Nephron (organoid): ENCODE results near the gene ARID3A.

Experiments used
- H3K27ac Mint-ChIP-seq, 3 experiments: 2 replicates each; pipeline ENCODE4 v1.8.0; 2020; ENCODE audit warnings: mixed read lengths in 3 of 3, mild to moderate bottlenecking in 2 of 3, moderate library complexity in 1 of 3
- H3K27me3 Mint-ChIP-seq: 2 replicates; pipeline ENCODE4 v1.8.0; 2021; ENCODE audit warnings: low read depth, mild to moderate bottlenecking, moderate library complexity, mixed read lengths
- H3K36me3 Mint-ChIP-seq: 2 replicates; pipeline ENCODE4 v1.8.0; 2020; ENCODE audit warnings: low read depth, mixed read lengths
- H3K4me1 Mint-ChIP-seq: 2 replicates; pipeline ENCODE4 v1.8.0; 2020; ENCODE audit warnings: mixed read lengths
- H3K4me3 Mint-ChIP-seq, 3 experiments: 2 replicates each; pipeline ENCODE4 v1.8.0; 2020; ENCODE audit warnings: mild to moderate bottlenecking in 3 of 3, mixed read lengths in 3 of 3, moderate library complexity in 2 of 3
- H3K9me3 Mint-ChIP-seq: 2 replicates; pipeline ENCODE4 v1.8.0; 2020; ENCODE audit warnings: mixed read lengths
- CTCF ChIP-seq, 3 experiments: fragments of 200-600 bp; sonication (generic); IDR thresholded peaks; one replicate each; pipeline ENCODE4 v1.5.0; 2021; ENCODE audit warnings: antibody characterized with exemption in 3 of 3; ENCODE audit not compliant: unreplicated experiment in 3 of 3

Gene ARID3A

GRCh38 chr19:907183-907853 is 18.5 kb upstream of the ARID3A start:
- H3K4me3 Mint-ChIP-seq = no peak overlapping the region
- TF ChIP-seq CTCF (IDR thresholded peaks at IDR 0.05; ENCODE audit: unreplicated experiment in 3 of 3) = no peak
- peaks cover 3% of the 10 kb centered on the region for H3K36me3 Mint-ChIP-seq
- no peaks in the 10 kb centered on the region for H3K27me3 Mint-ChIP-seq
- H3K9me3 Mint-ChIP-seq = no peaks in the 10 kb centered on the region
- no peak overlapping the region for H3K27ac Mint-ChIP-seq
- H3K4me1 Mint-ChIP-seq = peaks cover 4% of the 10 kb centered on the region

GRCh38 chr19:911197-912033 is 14.4 kb upstream of the ARID3A start:
- Mint-ChIP-seq H3K4me3 (peak overlapping the region; percentile 83 to 87 (median 86)), H3K27me3 (peaks cover 11% of the 10 kb centered on the region), H3K9me3 (no peaks in the 10 kb centered on the region), H3K36me3 (peaks cover 6% of the 10 kb centered on the region), H3K4me1 (no peaks in the 10 kb centered on the region), H3K27ac (peak overlapping the region in 1 of 3 experiments; percentile 41)
- TF ChIP-seq CTCF (IDR thresholded peaks at IDR 0.05; ENCODE audit: unreplicated experiment in 3 of 3) = no peak

GRCh38 chr19:912181-913079 is 13.4 kb upstream of the ARID3A start:
- Mint-ChIP-seq H3K27me3 (peaks cover 18% of the 10 kb centered on the region), H3K36me3 (peaks cover 6% of the 10 kb centered on the region), H3K4me3 (peak overlapping the region; percentile 85 to 89 (median 86)), H3K9me3 (no peaks in the 10 kb centered on the region), H3K4me1 (no peaks in the 10 kb centered on the region), H3K27ac (no peak overlapping the region)
- TF ChIP-seq CTCF (IDR thresholded peaks at IDR 0.05; ENCODE audit: unreplicated experiment in 3 of 3) = no peak

GRCh38 chr19:913080-913748 is 12.6 kb upstream of the ARID3A start, which contains the start of gene R3HDM4:
Gene R3HDM4 (minus strand): TSS chr19:913219. CDS start chr19:913157, 62 bp downstream.
- Mint-ChIP-seq H3K27ac (peak within 1 kb of the TSS in 1 of 3 experiments; percentile 55), H3K4me3 (peak within 1 kb of the TSS; percentile 87 to 91 (median 89)), H3K4me1 (no peaks in the 10 kb centered on the region), H3K27me3 (peaks cover 21% of the 10 kb centered on the region), H3K9me3 (no peaks in the 10 kb centered on the region), H3K36me3 (peaks cover 6% of the 10 kb centered on the region)
- no peak for TF ChIP-seq CTCF (IDR thresholded peaks at IDR 0.05; ENCODE audit: unreplicated experiment in 3 of 3)

GRCh38 chr19:916645-917322 is 9.1 kb upstream of the ARID3A start:
- H3K27me3 Mint-ChIP-seq = peaks cover 52% of the 10 kb centered on the region
- peaks cover 1% of the 10 kb centered on the region for H3K4me1 Mint-ChIP-seq
- no peak for TF ChIP-seq CTCF (IDR thresholded peaks at IDR 0.05; ENCODE audit: unreplicated experiment in 3 of 3)
- H3K36me3 Mint-ChIP-seq = peaks cover 3% of the 10 kb centered on the region
- no peak overlapping the region for H3K27ac Mint-ChIP-seq
- no peaks in the 10 kb centered on the region for H3K9me3 Mint-ChIP-seq
- H3K4me3 Mint-ChIP-seq = peak overlapping the region; percentile 37 to 48 (median 44)
